Middle frontal gyrus (tissue), 1 donor: ENCODE results near the gene SCIN.
"Not testable (repeated sequence)": the region's sequence is repeated elsewhere in the genome, so short reads cannot be mapped to it uniquely, and the experiment has no call there.

Source experiments
- DNase-seq: peaks from one replicate; pipeline ENCODE4 v3.0.0-alpha.2; 2015; ENCODE audit warnings: low spot score; ENCODE audit errors: extremely low spot score

SCIN gene

GRCh38 chr7:12570534-12571461 lies at the start of gene SCIN:
SCIN (plus strand) TSS chr7:12570720; CDS start chr7:12570787, 67 bp downstream.
- no peak for DNase-seq

DNA sequence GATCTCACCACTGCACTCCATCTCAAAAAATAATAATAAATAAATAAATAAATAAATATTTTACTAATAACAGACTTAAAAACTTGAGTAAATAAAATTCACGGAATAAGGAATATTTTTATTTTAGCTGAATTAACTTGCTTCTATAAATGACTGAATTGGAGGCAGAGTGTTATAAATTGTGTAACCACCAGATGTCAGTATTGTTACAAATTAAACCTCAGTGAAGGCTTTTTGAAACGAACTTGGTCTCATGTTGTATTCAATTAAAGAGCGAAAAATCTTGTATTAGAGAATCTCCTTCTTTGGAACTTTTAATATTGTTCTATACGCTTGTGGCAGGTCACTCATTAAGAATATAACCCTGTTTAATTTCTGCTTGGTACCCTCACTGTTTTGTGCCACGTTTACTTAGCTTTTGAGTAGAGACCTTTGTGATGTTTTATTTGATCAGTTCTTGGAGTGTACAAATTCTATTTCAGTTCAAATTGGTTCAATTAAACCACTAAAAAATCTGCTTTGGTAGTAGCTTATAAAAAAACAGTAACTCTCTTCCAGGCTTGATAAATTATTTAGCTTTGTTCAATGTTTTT lies 45.6 kb upstream of the SCIN start:
- DNase-seq = peak; percentile 47

DNA sequence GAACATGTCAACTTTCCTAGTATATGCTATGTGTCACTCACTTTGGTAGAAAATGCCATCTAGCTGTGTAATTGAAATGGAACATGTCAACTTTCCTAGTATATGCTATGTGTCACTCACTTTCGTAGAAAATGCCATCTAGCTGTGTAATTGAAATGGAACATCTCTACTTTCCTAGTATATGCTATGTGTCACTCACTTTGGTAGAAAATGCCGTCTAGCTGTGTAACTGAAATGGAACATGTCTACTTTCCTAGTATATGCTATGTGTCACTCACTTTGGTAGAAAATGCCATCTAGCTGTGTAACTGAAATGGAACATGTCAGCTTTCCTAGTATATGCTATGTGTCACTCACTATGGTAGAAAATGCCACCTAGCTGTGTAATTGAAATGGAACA lies 43.8 kb upstream of the SCIN start:
- DNase-seq = not testable (repeated sequence)

GRCh38 chr7:12527670-12528069 lies 42.9 kb upstream of the SCIN start:
- DNase-seq = not testable (repeated sequence)

GRCh38 chr7:12529971-12530710 lies 40.4 kb upstream of the SCIN start:
- no peak for DNase-seq

DNA sequence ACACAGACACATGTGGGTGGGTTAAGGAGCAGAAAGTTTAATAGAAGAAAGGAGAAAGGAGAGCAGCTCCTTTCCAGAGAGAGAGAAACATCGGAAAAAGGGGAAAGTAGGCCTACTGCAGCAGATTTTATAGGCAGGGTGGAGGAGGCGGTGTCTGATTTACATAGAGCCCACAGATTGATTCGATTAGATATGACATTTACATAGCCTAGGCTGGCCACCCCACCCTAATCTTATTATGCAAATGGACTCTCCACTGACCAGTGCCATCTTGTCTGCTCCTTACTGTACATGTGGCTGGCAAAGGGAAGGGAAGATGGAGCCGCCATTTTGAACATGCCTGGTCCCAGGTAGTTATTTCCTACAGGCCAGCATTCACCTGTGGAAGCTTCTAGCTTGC lies 38.7 kb upstream of the SCIN start:
- DNase-seq = no peak

- DNase-seq = no peak
Observed at GRCh38 chr7:12534046-12534445, 36.5 kb upstream of the SCIN start.

DNA sequence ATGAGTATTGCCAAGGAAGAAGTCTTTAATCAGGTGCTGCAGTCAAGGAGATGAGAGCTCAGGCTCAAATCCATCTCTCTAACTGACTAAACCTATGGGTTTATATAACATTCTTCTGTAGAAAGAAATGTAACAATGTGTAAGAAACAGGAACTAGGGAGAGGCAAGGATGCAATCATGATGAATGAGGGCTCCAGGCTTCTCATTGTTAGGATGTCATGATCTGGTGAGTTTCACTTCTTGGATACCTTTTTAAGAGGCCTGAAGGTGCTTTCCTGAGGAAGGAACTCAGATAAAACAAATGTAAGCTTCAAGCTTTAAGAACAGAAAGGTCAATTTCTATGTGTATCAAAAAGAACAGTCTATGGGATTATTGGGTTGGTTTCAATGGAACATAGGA lies 30.8 kb upstream of the SCIN start:
- no peak for DNase-seq

DNA sequence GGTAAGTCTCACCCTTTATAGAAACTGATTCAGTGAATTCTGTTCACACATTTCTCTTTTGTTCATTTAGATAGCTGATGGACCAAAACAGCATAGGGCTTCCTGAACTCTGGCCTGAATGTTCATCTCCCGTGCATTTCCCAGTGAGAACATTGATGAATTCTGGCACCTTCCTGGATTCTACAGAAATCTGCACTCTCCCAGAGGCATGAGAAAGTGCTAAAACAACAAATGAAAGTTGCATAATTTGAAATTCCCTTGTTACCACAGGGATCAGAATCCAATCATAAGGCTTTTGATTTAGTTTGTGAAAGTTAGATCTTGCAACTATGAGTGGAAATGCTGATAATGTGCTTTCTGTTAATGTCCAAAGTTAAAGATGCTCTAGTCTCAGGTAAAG lies 29.7 kb upstream of the SCIN start:
- DNase-seq = no peak

DNA sequence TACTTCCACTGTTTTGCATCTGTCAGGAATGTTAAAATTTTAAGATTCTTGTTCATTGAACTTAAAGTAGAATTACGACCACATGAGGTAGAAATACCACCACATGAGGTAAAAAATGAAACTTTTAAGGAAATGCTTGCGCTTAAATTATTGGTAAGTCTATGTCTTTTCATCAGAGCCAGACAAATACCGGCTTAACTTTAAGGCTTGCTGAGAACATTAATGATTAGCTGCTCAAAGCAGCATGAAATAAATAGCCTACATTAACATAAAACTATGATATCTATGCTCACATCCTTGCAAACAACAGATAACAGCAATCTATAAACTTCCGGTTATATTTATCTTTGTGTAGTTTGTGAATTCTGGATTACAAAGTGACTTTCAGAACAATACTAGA lies 26.9 kb upstream of the SCIN start:
- no peak for DNase-seq

DNA sequence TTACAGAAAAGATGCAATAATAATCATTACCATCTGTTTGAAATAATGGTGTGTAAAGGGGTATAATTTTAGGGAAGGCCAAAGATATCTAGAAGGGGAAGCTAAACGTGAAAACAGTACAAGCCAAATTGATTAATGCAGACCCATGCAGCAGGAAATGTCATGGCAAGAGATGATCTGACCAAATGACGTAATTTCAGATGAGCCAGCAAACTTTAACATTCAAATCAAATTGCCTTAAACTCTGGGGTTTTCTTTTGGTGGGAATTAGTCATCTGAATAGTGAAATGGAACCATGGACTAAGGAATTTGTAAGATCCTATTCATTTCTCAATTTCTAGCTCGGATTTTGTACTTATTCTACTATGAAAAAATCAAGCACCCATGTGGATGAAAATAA lies 21.4 kb upstream of the SCIN start:
- DNase-seq = no peak

DNA sequence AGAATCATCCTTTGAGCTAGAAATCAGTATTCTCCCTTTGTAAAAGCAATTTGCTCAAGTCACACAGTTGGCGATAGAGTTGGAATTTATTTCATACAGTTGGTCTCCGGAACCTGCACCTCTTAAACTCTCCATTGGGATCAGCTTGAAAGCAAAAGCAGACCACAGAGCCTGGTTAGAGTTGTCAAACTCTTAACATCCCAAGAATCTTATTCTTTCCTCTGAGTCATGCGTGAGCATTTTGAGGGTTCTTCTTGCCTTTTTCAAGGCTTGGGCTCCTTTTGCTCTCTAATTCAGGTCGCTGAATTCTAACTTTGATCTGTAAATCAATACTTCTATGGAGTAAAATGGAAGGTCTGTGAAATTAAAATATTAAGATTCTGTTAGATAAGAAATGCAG lies 19.6 kb upstream of the SCIN start:
- DNase-seq = no peak

DNA sequence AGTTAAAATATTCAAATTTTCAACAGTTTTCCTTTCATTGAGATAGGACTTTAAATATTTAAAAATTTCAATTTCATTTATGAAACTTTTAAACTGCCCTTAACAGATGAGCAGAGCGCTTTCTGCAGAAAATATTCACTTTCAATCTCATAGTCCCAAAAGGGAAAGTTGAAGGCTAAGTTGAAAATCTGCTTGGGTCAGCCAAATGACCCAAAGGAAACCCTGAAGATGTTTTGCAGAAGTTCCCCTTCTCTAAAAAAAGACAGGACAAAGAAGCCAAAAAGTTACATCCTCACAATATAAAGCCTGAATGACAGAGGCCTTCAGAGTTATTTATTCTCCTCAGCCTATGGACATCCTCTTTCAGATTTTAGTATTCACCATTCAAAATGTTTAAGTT lies 17.6 kb upstream of the SCIN start:
- DNase-seq = no peak

GRCh38 chr7:12553416-12553815 lies 17.1 kb upstream of the SCIN start:
- no peak for DNase-seq

DNA sequence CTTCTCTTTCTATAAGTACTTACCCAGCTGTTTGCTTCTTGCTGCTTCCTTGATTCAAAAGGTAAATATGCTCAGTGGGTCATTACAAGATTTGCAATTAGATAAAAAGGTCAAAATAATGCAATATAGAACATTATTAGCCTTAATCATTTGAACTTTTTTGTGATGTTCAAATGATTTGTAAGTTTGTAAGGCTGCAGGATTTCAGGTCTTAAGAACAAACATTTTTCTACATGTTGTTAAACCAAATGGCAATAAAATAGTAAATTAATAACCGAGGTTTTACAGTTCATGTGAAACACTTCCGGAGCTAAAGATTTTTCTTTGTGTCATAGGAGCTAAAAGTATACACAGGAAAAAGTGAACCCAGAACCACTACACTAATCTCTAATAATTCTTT lies 16.2 kb upstream of the SCIN start:
- DNase-seq = no peak

DNA sequence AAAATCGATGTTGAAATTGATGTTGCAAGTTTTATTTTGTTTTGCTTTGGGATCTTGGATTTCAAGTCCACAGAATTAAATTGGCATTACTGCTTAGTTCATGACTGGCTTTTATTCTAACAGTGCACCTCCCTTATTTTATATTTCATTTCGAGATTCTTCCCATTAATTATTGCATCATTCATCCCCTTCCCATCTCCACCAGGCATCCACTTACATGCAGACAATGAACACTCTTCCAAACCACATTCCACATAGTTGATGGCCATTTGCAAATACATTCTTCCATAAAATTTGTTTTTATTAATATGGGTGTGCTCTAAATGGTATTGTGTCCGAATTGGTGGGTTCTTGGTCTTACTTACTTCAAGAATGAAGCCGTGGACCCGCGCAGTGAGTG lies 15.6 kb upstream of the SCIN start:
- no peak for DNase-seq

DNA sequence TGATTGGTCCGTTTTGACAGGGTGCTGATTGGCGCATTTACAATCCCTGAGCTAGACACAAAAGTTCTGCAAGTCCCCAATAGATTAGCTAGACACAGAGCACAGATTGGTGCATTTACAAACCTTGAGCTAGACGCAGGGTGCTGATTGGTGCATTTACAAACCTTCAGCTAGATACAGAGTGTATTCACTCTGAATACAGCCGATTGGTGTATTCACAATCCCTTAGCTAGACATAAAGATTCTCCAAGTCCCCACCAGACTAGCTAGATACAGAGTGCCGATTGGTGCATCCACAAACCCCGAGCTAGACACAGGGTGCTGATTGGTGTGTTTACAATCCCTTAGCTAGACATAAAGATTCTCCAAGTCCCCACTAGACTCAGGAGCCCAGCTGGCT lies 14.8 kb upstream of the SCIN start:
- not testable (repeated sequence) for DNase-seq

DNA sequence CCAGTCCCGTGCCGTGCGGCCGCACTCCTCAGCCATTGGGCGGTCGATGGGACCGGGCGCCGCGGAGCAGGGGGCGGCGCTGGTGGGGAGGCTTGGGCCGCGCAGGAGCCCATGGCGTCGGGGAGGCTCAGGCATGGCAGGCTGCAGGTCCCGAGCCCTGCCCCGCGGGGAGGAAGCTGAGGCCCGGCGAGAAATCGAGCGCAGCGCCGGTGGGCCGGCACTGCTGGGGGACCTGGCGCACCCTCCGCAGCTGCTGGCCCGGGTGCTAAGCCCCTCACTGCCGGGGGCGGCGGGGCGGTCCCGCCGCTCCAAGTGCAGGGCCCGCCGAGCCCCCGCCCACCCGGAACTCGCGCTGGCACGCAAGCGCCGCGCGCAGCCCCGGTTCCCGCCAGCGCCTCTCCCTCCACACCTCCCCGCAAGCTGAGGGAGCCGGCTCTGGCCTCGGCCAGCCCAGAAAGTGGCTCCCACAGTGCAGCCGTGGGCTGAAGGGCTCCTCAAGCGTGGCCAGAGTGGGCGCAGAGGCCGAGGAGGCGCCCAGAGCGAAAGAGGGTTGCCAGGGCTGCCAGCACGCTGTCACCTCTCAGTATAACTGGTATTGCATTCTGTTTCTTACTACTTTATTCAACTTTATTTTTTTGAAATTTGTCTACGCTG lies 14.3 kb upstream of the SCIN start:
- not testable (repeated sequence) for DNase-seq

DNA sequence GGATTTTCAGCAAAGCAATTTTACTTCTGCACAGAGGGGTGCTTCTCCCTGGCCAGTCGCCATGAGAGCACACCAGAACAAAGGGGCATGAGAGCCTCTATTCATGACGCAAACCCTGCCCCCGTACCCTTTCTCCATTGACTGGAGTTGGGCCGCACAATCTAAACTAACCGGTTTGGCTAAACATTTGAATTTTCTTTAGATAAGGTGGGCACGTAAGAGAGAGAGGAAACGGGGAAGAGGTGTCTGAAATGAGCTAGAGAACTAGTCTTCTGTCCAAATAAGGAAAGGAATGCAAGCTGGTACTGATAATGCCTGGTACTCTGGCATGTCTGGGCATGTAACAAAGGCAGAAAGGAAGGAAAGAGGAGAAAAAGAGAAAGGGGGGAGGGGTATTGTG lies 13.2 kb upstream of the SCIN start:
- no peak for DNase-seq

DNA sequence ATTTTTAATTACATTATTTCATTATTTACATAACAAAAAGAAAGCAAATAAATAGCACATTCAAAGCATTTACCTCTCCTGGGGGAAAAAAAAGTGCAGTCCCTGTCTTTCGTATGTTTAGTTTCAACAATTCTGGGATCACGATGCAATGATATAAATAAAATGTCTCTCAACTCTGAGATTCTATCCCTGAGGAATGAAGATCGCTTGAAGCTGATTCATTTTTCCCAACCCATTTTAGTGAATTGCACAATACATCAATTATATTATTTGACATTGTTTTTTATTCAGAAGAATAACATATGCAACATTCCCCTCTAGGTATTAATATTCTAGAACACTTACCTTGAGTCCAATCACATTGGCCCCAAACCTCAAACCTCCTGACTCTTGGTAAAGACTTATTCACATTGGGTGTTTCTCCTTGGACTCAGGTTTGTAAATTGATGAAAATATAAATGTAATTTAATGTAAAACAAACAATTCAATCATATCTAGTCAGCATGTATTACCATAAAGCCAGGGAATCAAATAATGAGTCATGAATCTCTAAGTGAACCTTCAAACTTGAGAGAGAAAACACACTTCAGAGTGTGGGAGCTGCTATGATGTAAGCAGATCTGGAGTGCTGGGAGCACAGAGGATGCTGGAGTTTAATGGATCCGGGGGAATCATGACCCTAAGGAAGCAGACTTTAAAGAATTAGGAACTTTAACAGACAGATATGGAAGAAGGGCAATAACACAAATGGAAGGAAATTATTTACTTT lies 5.3 kb upstream of the SCIN start:
- no peak for DNase-seq

GRCh38 chr7:12565873-12566272 lies 4.6 kb upstream of the SCIN start:
- no peak for DNase-seq
